ENCODE results near the gene EHMT2.

EHMT2 gene

DNA sequence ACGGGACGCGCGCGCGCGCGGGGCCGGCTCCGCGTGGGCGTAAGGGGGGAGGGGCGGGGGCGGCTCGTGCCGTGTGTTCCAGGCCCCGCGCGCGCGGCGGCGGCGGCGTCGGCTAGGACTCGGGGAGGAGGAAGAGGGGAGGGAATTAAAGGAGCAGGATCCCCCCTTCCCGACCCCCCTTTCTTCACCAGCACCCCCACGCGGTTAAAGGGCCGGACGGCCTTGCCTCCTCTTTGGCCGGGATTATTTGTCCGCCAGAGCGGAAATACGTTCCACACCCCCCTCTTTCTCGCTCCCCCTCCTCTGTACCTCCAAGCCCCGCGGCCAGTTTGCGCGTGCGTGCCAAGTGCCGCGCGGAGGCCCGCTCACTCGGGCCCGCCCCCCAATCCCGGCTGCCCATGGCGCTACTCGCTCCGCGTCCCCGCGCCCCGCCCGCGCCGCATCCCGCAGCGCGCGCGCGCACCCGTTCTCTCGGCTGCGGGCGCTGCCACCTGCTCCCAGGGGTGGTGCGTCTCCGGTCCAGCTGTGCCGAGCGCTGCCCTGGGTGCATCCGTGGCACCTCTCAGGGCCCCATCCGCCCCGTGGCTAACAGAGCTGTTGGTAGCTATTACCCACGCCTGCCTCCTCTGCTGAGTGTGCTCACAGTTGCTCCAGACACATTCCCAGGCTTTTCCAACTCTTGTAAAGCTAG is 4.6 kb upstream of the EHMT2 start, which contains the start of gene ZBTB12:
Gene ZBTB12 (minus strand): TSS at position 134 of the 691 bp plus-strand sequence. CDS start 781 bp downstream, outside the sequence.
- TF ChIP-seq, protein P1, sequence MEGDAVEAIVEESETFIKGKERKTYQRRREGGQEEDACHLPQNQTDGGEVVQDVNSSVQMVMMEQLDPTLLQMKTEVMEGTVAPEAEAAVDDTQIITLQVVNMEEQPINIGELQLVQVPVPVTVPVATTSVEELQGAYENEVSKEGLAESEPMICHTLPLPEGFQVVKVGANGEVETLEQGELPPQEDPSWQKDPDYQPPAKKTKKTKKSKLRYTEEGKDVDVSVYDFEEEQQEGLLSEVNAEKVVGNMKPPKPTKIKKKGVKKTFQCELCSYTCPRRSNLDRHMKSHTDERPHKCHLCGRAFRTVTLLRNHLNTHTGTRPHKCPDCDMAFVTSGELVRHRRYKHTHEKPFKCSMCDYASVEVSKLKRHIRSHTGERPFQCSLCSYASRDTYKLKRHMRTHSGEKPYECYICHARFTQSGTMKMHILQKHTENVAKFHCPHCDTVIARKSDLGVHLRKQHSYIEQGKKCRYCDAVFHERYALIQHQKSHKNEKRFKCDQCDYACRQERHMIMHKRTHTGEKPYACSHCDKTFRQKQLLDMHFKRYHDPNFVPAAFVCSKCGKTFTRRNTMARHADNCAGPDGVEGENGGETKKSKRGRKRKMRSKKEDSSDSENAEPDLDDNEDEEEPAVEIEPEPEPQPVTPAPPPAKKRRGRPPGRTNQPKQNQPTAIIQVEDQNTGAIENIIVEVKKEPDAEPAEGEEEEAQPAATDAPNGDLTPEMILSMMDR (IDR thresholded peaks at IDR 0.05; ENCODE audit: low read depth, low read length), result no peak
- peak; percentile 94 for DNase-seq (ENCODE audit: extremely low read depth, low read depth)

DNA sequence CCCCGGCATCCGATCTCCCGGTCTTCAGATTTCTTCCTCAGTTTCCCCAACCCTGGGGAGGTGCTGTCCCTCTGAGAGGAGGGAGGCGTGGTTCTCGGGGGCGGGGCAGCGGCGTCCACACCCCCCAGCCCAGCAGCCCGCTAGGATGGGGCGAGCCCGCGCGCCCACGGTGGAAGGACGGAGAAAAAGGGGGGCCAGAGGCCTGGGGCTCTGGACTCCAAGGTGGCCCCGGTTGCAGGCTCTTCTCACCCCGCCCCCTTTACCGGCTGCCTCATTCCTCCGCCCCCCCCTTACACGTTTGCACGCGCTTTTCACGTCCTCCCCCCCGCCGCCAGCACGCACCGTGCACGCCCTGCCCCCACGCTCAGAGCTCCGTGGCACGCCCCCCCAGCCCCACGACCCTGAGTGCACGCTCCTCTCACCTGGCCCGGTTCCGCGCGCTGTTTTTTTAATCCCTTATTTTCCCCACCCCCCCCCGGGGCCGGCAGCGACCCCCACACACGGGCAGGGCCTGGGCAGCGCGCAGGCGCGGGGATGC is 4.0 kb upstream of the EHMT2 start:
- TF ChIP-seq, protein P1 (IDR thresholded peaks at IDR 0.05; ENCODE audit: low read depth, low read length), result no peak
- no peak for DNase-seq (ENCODE audit: extremely low read depth, low read depth)

DNA sequence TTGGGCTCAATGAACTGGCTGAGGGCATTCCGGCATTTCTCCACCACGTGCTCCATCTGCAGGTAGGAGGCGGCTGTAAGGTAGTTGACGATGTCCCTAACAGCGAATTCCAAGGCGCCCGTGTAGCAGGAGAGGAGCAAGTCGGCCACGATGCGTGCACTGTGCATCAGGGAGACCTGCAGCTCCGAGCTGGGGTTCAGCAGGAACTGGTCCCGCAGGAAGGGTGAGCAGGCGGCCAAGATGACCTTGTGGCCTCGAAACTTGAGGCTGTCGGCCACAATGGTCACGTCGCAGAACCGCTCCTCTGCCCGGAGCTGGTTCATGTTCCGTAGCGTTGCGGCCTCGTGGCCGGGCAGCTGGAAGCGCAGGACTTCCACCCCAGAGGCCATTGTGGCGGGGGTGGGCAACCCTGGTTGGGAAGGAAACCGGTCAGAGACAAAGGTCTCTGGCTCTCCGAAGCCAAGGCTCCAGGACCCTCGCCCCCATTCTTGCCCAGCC is 3.5 kb upstream of the EHMT2 start:
- TF ChIP-seq, protein P1 (IDR thresholded peaks at IDR 0.05; ENCODE audit: low read depth, low read length), result no peak
- no peak for DNase-seq (ENCODE audit: extremely low read depth, low read depth)

DNA sequence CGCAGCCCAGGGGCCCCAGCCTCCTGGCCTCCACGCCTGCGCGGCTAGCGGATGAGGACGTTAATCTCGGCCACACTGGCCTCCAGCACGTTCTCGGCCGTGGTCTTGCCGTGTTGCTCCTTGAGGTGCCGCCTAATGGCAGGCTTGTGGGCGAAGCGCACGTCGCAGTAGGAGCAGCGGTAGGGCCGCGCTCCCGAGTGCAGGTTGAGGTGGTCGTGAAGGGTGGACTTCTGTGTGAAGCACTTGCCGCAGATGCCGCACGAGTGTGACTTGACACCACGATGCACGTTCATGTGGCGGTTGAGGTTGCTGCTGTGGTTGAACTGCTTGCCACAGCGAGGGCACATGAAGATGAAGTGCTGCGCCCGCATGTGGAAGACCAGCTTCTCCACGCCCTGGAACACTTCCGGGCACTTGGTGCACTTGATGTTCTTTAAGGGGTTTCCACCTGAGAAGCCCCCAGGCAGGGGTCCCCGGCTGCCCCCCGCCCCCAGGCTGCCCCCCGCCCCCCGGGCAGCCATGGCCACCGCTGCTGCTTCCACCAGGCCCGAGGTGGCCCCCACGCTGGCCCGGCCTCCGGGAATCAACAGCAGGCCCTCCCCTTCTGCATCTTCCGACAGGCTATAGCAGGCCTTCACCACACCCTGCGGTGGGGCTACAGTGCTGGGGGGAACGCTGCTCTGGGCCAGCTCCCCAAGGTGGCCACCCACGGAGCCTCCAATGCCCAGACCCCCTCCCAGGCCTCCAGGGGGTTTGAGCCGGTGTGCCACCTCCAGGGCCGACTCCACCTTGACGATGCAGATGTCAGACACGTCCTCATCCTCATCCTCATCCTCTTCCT is 2.6 kb upstream of the EHMT2 start:
- TF ChIP-seq, protein P1 (IDR thresholded peaks at IDR 0.05; ENCODE audit: low read depth, low read length), result no peak
- no peak for DNase-seq (ENCODE audit: extremely low read depth, low read depth)

DNA sequence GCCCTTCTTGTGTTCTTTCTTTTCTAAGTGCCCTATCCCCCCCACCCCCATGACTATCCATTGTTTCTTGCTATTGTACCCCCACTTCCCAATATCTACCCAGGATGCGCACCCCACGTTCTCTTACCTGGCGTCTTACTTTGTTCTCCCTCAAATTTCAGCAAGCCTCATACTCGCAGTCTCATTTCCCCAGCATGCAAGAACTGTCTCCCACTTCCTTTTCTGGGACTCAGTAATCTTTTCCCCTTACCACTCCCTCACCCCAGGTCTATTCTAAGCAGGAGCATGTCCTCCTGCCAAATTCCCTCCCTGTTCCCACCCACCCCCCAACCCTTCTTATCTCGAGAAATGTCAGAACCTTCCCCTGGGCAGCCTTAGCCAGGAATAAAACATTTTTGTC is 1.7 kb upstream of the EHMT2 start:
- TF ChIP-seq, protein P1 (IDR thresholded peaks at IDR 0.05; ENCODE audit: low read depth, low read length), result no peak
- no peak for DNase-seq (ENCODE audit: extremely low read depth, low read depth)

DNA sequence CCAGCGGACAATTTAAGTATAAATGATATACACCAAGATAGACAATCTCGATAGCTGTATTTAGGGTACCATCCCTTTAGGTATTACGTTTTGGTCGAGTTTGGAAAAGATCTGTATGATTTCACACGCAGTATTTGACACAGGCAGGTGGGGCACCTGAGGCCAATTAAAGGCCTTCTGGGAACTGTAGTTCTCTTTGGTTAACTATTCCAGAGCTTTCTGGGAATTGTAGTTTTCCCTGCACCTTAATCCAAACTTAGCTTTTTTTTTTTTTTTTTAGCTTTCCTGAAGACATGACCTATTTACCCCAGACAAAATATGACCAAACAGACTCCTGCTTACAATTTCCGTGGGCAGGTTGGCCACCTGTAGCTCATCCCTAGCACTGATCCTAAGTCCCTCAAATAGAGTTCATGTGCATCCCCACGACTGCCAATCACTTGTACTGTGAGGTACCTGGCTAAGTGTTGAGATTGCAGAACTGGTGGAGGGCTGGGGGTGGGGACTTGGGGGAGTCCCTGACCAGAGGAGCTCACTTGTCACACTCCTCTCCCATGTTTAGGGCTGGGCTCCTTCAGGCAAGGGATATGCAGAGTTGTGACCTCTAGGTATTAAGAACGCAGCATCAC is 999 bp upstream of the EHMT2 start:
- TF ChIP-seq, protein P1 (IDR thresholded peaks at IDR 0.05; ENCODE audit: low read depth, low read length), result no peak

More for the DNA sequence above, 999 bp upstream of the EHMT2 start:
- DNase-seq (ENCODE audit: extremely low read depth, low read depth), result no peak
